HFF-Myc (cell line): ENCODE data around the gene CCL2.
"Not testable (repeated sequence)": the region's sequence is repeated elsewhere in the genome, so short reads cannot be mapped to it uniquely, and the experiment has no call there.

Source experiments
- DNase-seq: peaks from one replicate; pipeline ENCODE4 v3.0.0-alpha.2; 2011; ENCODE audit warnings: low read depth; ENCODE audit errors: extremely low read depth
- H3K4me3 ChIP-seq: replicated peaks from 2 replicates; pipeline ENCODE4 v1.5.1; 2011; ENCODE audit warnings: low read depth, mild to moderate bottlenecking, control low read depth, low read length
- TF ChIP-seq, protein P1 (sequence below): IDR thresholded peaks from 2 replicates; pipeline ENCODE4 v1.5.1; 2012; ENCODE audit warnings: mild to moderate bottlenecking, low read depth, low read length, control low read depth; ENCODE audit errors: missing control alignments

CCL2 gene

DNA sequence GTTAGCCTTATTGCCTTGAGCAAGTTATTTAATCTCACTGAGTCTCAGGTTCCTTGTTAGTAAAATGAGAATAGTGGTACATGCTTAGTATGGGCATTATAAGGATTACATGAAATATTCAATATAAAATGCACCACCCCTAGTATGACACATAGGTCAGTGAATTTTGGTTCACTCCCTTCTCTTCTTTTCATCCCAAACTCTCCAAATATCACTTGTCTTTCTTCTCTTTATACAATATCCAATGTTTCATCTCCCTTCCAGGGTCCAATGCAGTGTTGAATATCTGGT is 28.4 kb upstream of the CCL2 start:
- TF ChIP-seq, protein P1, sequence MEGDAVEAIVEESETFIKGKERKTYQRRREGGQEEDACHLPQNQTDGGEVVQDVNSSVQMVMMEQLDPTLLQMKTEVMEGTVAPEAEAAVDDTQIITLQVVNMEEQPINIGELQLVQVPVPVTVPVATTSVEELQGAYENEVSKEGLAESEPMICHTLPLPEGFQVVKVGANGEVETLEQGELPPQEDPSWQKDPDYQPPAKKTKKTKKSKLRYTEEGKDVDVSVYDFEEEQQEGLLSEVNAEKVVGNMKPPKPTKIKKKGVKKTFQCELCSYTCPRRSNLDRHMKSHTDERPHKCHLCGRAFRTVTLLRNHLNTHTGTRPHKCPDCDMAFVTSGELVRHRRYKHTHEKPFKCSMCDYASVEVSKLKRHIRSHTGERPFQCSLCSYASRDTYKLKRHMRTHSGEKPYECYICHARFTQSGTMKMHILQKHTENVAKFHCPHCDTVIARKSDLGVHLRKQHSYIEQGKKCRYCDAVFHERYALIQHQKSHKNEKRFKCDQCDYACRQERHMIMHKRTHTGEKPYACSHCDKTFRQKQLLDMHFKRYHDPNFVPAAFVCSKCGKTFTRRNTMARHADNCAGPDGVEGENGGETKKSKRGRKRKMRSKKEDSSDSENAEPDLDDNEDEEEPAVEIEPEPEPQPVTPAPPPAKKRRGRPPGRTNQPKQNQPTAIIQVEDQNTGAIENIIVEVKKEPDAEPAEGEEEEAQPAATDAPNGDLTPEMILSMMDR: no peak
- H3K4me3 ChIP-seq: no peak overlapping the region
- no peak for DNase-seq

DNA sequence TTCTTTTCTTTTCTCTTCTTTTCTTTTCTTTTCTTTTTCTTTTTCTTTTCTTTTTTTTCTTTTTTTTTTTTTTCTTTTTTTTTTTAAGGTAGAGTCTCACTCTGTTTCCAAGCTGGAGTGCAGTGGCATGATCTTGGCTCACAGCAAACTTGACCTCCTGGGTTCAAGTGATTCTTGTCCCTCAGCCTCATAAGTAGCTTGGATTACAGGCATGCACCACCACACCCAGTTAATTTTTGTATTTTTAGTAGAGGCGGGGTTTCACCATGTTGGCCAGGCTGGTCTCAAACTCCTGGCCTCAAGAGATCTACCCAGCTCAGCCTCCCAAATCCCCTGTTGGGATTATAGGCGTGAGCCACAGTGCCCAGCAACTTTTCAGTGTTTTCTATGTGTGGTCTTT is 27.8 kb upstream of the CCL2 start:
- DNase-seq: not testable (repeated sequence)

DNA sequence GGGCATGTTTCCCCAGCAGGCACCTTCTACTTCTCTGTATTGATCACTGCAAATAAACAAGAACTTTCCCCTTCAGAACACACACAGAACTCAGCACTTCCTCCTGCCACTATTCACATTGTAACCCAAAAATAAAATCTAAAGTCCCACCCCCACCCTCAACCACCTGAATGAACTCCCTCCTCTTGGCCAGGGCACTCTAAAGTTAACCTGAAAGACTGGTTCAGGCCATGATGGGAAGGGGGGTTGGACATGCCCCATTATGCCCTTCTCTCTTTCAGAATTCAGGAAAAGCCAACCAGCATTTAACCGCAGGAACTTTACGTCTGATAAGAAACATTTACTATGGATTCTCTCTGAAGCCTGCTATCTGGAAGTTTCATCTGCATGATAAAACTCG is 27.4 kb upstream of the CCL2 start:
- TF ChIP-seq, protein P1: no peak
- no peak overlapping the region for H3K4me3 ChIP-seq
- no peak for DNase-seq

More for the DNA sequence above, 27.8 kb upstream of the CCL2 start:
- H3K4me3 ChIP-seq: not testable (repeated sequence)

DNA sequence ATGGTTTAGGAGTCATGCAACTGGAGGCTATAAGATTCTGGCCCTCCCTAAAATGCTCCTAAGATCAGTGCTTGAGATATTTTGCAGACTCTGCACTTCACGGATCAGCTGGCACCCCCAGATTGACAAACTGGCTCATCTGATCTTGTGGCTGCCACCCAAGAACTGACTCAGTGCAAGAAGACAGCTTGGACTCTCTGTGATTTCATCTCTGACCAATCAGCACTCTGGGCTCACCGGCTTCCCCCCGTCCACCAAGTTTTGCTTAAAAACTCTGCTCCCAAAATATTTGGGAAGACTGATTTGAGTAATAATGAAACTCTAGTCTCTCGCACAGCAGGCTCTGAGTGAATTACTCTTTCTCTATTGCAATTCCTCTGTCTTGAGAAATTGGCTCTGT is 26.3 kb upstream of the CCL2 start:
- DNase-seq: no peak
- no peak overlapping the region for H3K4me3 ChIP-seq
- TF ChIP-seq, protein P1: no peak

DNA sequence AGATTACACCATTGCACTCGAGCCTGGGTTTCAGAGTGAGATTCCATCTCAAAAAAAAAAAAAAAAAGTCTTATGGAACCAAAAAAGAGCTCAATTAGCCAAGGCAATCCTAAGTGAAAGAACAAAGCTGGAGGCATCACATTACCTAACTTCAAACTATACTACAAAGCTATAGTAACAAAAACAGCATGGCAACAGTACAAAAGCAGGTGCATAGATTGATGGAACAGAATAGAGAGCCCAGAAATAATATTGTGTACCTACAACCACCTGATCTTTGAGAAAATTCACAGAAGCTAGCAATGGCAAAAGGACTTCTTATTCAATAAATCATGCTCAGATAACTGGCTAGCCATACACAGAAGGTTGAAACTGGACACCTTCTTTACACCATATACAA is 24.7 kb upstream of the CCL2 start:
- no peak for DNase-seq
- TF ChIP-seq, protein P1: no peak
- H3K4me3 ChIP-seq: no peak overlapping the region

DNA sequence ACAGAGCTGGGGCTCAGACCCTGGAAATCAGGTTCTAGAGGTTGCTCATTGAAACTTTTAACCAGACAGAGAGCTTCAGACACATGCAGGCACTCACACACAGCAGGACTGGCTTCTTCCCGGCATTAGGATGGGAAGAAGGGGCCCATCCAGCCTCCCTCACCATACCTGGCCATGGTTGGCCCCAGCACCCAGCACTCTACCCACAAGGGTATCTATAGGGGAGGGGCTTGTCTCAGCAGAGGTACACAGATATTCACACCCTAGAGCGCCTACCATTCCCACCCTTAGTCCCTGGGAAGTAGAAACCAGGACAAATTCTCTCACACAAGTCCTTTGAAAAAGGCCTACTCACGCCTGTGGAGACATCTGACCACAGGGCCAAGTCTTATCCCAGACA is 20.5 kb upstream of the CCL2 start:
- DNase-seq: no peak
- TF ChIP-seq, protein P1: no peak
- no peak overlapping the region for H3K4me3 ChIP-seq

DNA sequence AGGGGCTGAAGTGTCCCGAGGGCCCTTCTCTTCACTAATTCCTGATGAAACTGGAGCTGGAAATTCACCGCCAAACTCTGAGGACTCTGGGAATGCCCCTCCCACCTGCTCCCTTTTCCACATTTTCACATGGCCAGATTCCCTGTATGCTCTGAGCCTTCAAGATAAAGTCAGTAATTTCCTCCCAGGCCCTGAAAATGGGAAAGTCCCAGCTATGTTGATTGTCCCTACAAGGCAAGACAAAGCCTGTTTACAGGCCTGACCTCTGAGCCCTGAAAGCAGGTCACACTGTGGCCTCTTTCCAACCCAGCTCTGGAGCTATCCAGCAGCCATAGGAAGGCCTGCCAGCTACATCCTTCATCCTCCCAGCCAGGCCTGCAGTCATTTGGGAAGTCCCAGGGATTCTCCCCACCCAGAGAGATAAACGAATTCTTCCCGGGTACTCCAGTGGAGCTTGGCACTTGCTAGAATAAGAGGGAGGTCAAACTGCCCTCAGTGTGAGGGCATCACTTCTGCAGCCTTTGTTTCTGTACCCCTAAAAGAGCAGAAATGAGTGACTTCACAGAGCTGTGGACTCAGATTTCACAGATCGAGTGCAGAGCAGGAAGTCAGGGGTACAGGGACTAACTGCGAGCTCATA is 19.6 kb upstream of the CCL2 start:
- H3K4me3 ChIP-seq: no peak overlapping the region
- TF ChIP-seq, protein P1: no peak
- no peak for DNase-seq
